SK-N-SH treated with all-trans-retinoic acid at 6 μM for 48 hours (cell line): ENCODE results near the gene SEMA4A.

Source experiments
- ATAC-seq: fragments of 200-7000 bp; cut with Tn5 transposase; 3 replicates; pipeline ENCODE4 v1.9.1; 2020; ENCODE audit warnings: mild to moderate bottlenecking, moderate library complexity
- ARNTL ChIP-seq: fragments of 450-650 bp; formaldehyde crosslinking; IDR thresholded peaks from 2 replicates; pipeline ENCODE4 v1.5.0; 2020; ENCODE audit warnings: low read depth, mild to moderate bottlenecking, moderate library complexity, borderline replicate concordance
- BACH2 ChIP-seq: fragments of 250-450 bp; sonication (Bioruptor Pico); IDR thresholded peaks from 2 replicates; pipeline ENCODE4 v1.9.0; 2021; ENCODE audit warnings: mild to moderate bottlenecking, borderline replicate concordance
- CREB5 ChIP-seq: fragments of 250-450 bp; sonication (Bioruptor Pico); IDR thresholded peaks from 2 replicates; pipeline ENCODE4 v1.5.1; 2020; ENCODE audit warnings: low read depth, mild to moderate bottlenecking, moderate library complexity
- CSDC2 ChIP-seq: fragments of 250-450 bp; sonication (Bioruptor Pico); IDR thresholded peaks from 2 replicates; pipeline ENCODE4 v1.5.0; 2020; ENCODE audit warnings: mild to moderate bottlenecking, moderate library complexity
- GLIS3 ChIP-seq: fragments of 250-450 bp; sonication (Bioruptor Pico); IDR thresholded peaks from 2 replicates; pipeline ENCODE4 v1.5.0; 2020; ENCODE audit warnings: mild to moderate bottlenecking, moderate library complexity
- ISL1 ChIP-seq: fragments of 250-450 bp; sonication (Bioruptor Pico); IDR thresholded peaks from 2 replicates; pipeline ENCODE4 v2.1.2; 2022; ENCODE audit warnings: mild to moderate bottlenecking, moderate library complexity
- OSR1 ChIP-seq: fragments of 250-450 bp; sonication (Bioruptor Pico); IDR thresholded peaks from 2 replicates; pipeline ENCODE4 v1.8.0; 2022; ENCODE audit warnings: moderate library complexity, mild to moderate bottlenecking, inconsistent platforms
- PATZ1 ChIP-seq: fragments of 250-450 bp; sonication (Bioruptor Pico); IDR thresholded peaks from 2 replicates; pipeline ENCODE4 v1.8.0; 2020; ENCODE audit warnings: mild to moderate bottlenecking, moderate library complexity, borderline replicate concordance
- POU6F1 ChIP-seq: fragments of 250-450 bp; sonication (Bioruptor Pico); IDR thresholded peaks from 2 replicates; pipeline ENCODE4 v1.8.0; 2021; ENCODE audit warnings: low read depth, mild to moderate bottlenecking, moderate library complexity, borderline replicate concordance
- RARB ChIP-seq: fragments of 250-450 bp; sonication (Bioruptor Pico); IDR thresholded peaks from 2 replicates; pipeline ENCODE4 v1.8.0; 2021; ENCODE audit warnings: mild to moderate bottlenecking, moderate library complexity
- SNAI2 ChIP-seq: fragments of 250-450 bp; sonication (Bioruptor Pico); IDR thresholded peaks from 2 replicates; pipeline ENCODE4 v1.5.0; 2020; ENCODE audit warnings: mild to moderate bottlenecking, moderate library complexity
- TCF4 ChIP-seq: fragments of 250-450 bp; sonication (Bioruptor Pico); IDR thresholded peaks from 2 replicates; pipeline ENCODE4 v1.8.0; 2021; ENCODE audit warnings: mild to moderate bottlenecking, moderate library complexity, borderline replicate concordance
- TOX ChIP-seq: fragments of 250-450 bp; sonication (Bioruptor Pico); IDR thresholded peaks from 2 replicates; pipeline ENCODE4 v1.8.0; 2021; ENCODE audit warnings: mild to moderate bottlenecking, moderate library complexity, borderline replicate concordance
- TSHZ2 ChIP-seq: fragments of 250-450 bp; sonication (Bioruptor Pico); IDR thresholded peaks from 2 replicates; pipeline ENCODE4 v1.5.0; 2020; ENCODE audit warnings: mild to moderate bottlenecking, moderate library complexity
- ZC3H10 ChIP-seq: fragments of 250-450 bp; sonication (Bioruptor Pico); IDR thresholded peaks from 2 replicates; pipeline ENCODE4 v1.5.1; 2021; ENCODE audit warnings: mild to moderate bottlenecking, moderate library complexity
- ZFP30 ChIP-seq: fragments of 450-650 bp; formaldehyde crosslinking; IDR thresholded peaks from 2 replicates; pipeline ENCODE4 v1.5.0; 2022; ENCODE audit warnings: mild to moderate bottlenecking, moderate library complexity
- ZNF565 ChIP-seq: fragments of 450-650 bp; formaldehyde crosslinking; conservative IDR thresholded peaks from 2 replicates; pipeline ENCODE4 v1.5.0; 2020; ENCODE audit warnings: low read depth, mild to moderate bottlenecking, moderate library complexity

Gene SEMA4A

GRCh38 chr1:156151093-156151688, 2.2 kb upstream of the SEMA4A start:
- peak; percentile 6 for ATAC-seq
- no peak for TF ChIP-seq PATZ1 (CRISPR knock-in tag)
- no peak for TF ChIP-seq SNAI2 (CRISPR knock-in tag)
- TF ChIP-seq RARB (CRISPR knock-in tag): no peak
- TF ChIP-seq ISL1 (CRISPR knock-in tag): no peak
- TF ChIP-seq OSR1 (CRISPR knock-in tag): no peak
- no peak for TF ChIP-seq TSHZ2
- no peak for TF ChIP-seq CSDC2
- TF ChIP-seq, all 23 proteins: peak for 0

GRCh38 chr1:156152628-156153027, 757 bp upstream of the SEMA4A start:
- TF ChIP-seq ISL1 (CRISPR knock-in tag): no peak
- TF ChIP-seq POU6F1 (CRISPR knock-in tag): no peak
- TF ChIP-seq TCF4 (CRISPR knock-in tag): no peak
- no peak for TF ChIP-seq RARB (CRISPR knock-in tag)
- no peak for TF ChIP-seq CSDC2
- TF ChIP-seq OSR1 (CRISPR knock-in tag): no peak
- TF ChIP-seq PATZ1 (CRISPR knock-in tag): no peak
- no peak for TF ChIP-seq GLIS3 (CRISPR knock-in tag)
- TF ChIP-seq CREB5 (CRISPR knock-in tag): no peak
- no peak for TF ChIP-seq TSHZ2
- no peak for TF ChIP-seq ARNTL (CRISPR knock-in tag)
- TF ChIP-seq SNAI2 (CRISPR knock-in tag): no peak
- no peak for TF ChIP-seq ZFP30
- TF ChIP-seq ZNF565 (CRISPR knock-in tag): no peak
- no peak for ATAC-seq

- no peak for TF ChIP-seq ZC3H10
- no peak for TF ChIP-seq TOX (CRISPR knock-in tag)
- TF ChIP-seq BACH2 (CRISPR knock-in tag): no peak
- no peak for ATAC-seq
Measured at GRCh38 chr1:156154317-156154749, 948 bp downstream of the SEMA4A start.
